Ramos (cell line): Measurements from ENCODE around the gene MAN1C1.

Experiments used
- in situ Hi-C: fragments of 300-500 bp; cut with MboI; formaldehyde crosslinking; loops from one replicate; pipeline ENCODE4 v1.14.3; 2022; ENCODE audit warnings: low sequenced_read_pairs; ENCODE audit not compliant: unreplicated experiment

The MAN1C1 gene

GRCh38 chr1:25673456-25673855, 56.9 kb downstream of the MAN1C1 start:
- in situ Hi-C loops: no loop called here

GRCh38 chr1:25673962-25674806, 57.6 kb downstream of the MAN1C1 start:
- in situ Hi-C loops: no loop called here

- in situ Hi-C loops: no loop called here
These were observed 58.2 kb downstream of the MAN1C1 start for GRCh38 chr1:25674807-25675084.

GRCh38 chr1:25675729-25676476, 59.3 kb downstream of the MAN1C1 start:
- in situ Hi-C loops: no loop called here

- in situ Hi-C loops: no loop called here
These were observed 59.9 kb downstream of the MAN1C1 start for GRCh38 chr1:25676488-25676887.

GRCh38 chr1:25677193-25677773, 60.7 kb downstream of the MAN1C1 start:
- in situ Hi-C loops: no loop called here

- in situ Hi-C loops: no loop called here
These were observed 62.6 kb downstream of the MAN1C1 start for GRCh38 chr1:25679171-25679570.

- in situ Hi-C loops: no loop called here
These were observed 64.1 kb downstream of the MAN1C1 start for GRCh38 chr1:25680701-25681100.

- in situ Hi-C loops: no loop called here
These were observed 65.5 kb downstream of the MAN1C1 start for GRCh38 chr1:25682059-25682601.

- in situ Hi-C loops: no loop called here
These were observed 66.6 kb downstream of the MAN1C1 start for GRCh38 chr1:25683177-25683576.

GRCh38 chr1:25683731-25684130, 67.1 kb downstream of the MAN1C1 start:
- in situ Hi-C loops: no loop called here

- in situ Hi-C loops: no loop called here
These were observed 67.8 kb downstream of the MAN1C1 start for GRCh38 chr1:25684216-25684965.

GRCh38 chr1:25685211-25685750, 68.7 kb downstream of the MAN1C1 start:
- in situ Hi-C loops: no loop called here

GRCh38 chr1:25685938-25686665, 69.5 kb downstream of the MAN1C1 start:
- in situ Hi-C loops: no loop called here

GRCh38 chr1:25687221-25688017, 70.8 kb downstream of the MAN1C1 start:
- in situ Hi-C loops: no loop called here

- in situ Hi-C loops: no loop called here
These were observed 72.0 kb downstream of the MAN1C1 start for GRCh38 chr1:25688390-25689119.

GRCh38 chr1:25689686-25690381, 73.2 kb downstream of the MAN1C1 start:
- in situ Hi-C loops: no loop called here
